Stimulated activated CD8-positive, alpha-beta memory T cell treated with anti-CD3 and anti-CD28 coated beads, Interleukin-4, amount 100 ng/mL, for 48 hours (primary cell): ENCODE results near the gene LMTK3.
"Not testable (repeated sequence)": the region's sequence is repeated elsewhere in the genome, so short reads cannot be mapped to it uniquely, and the experiment has no call there.

Experiments used
- DNase-seq: peaks from one replicate; pipeline ENCODE4 v3.0.0-alpha.2; 2020

The LMTK3 gene

GRCh38 chr19:48487544-48487943 lies 24.1 kb downstream of the LMTK3 start:
- DNase-seq: no peak

GRCh38 chr19:48486706-48487105 lies 24.9 kb downstream of the LMTK3 start:
- DNase-seq: not testable (repeated sequence)

- no peak for DNase-seq
Observed at GRCh38 chr19:48484931-48485612, 26.6 kb downstream of the LMTK3 start.

- no peak for DNase-seq
Observed at GRCh38 chr19:48484247-48484893, 27.3 kb downstream of the LMTK3 start.

GRCh38 chr19:48483301-48483700 lies 28.3 kb downstream of the LMTK3 start:
- no peak for DNase-seq

- DNase-seq: no peak
Observed at GRCh38 chr19:48481846-48482639, 29.6 kb downstream of the LMTK3 start.

GRCh38 chr19:48480558-48481500 lies 30.8 kb downstream of the LMTK3 start:
- peak; percentile 72 for DNase-seq

- peak; percentile 51 for DNase-seq
Observed at GRCh38 chr19:48480183-48480557, 31.5 kb downstream of the LMTK3 start.

- no peak for DNase-seq
Observed at GRCh38 chr19:48479686-48480085, 31.9 kb downstream of the LMTK3 start.

GRCh38 chr19:48478339-48479256 lies 33.0 kb downstream of the LMTK3 start:
- no peak for DNase-seq

GRCh38 chr19:48477698-48478338 lies 33.8 kb downstream of the LMTK3 start:
- DNase-seq: no peak

GRCh38 chr19:48477067-48477685 lies 34.5 kb downstream of the LMTK3 start:
- DNase-seq: no peak

GRCh38 chr19:48476176-48476575 lies 35.5 kb downstream of the LMTK3 start:
- DNase-seq: no peak

- no peak for DNase-seq
Observed at GRCh38 chr19:48475369-48476068, 36.1 kb downstream of the LMTK3 start.

- no peak for DNase-seq
Observed at GRCh38 chr19:48474084-48474592, 37.5 kb downstream of the LMTK3 start.

- DNase-seq: no peak
Observed at GRCh38 chr19:48473161-48473966, 38.3 kb downstream of the LMTK3 start.

GRCh38 chr19:48471836-48472235 lies 39.8 kb downstream of the LMTK3 start:
- no peak for DNase-seq

- DNase-seq: no peak
Observed at GRCh38 chr19:48470856-48471255, 40.8 kb downstream of the LMTK3 start.
